ENCODE data around the gene ERGIC3.

ERGIC3 gene

GRCh38 chr20:35560105-35560511, 18.2 kb downstream of the ERGIC3 start:
- TF ChIP-seq CTCF (IDR thresholded peaks at IDR 0.05; ENCODE audit: low read depth, low read length), result no peak
- no peak overlapping the region for H3K4me3 ChIP-seq (replicated peaks in 1 of 2; ENCODE audit: low read depth in 2 of 2, low read length in 2 of 2)

GRCh38 chr20:35560541-35560940, 18.7 kb downstream of the ERGIC3 start:
- no peak for DNase-seq (ENCODE audit: low read depth in 2 of 2)
- H3K4me3 ChIP-seq (replicated peaks in 1 of 2; ENCODE audit: low read depth in 2 of 2, low read length in 2 of 2), result no peak overlapping the region
- TF ChIP-seq CTCF (IDR thresholded peaks at IDR 0.05; ENCODE audit: low read depth, low read length), result no peak

More at GRCh38 chr20:35560105-35560511, 18.2 kb downstream of the ERGIC3 start:
- DNase-seq (ENCODE audit: low read depth in 2 of 2), result no peak

- TF ChIP-seq CTCF (IDR thresholded peaks at IDR 0.05; ENCODE audit: low read depth, low read length), result peak; percentile 10
- peak; percentile 39 to 55 for DNase-seq (ENCODE audit: low read depth in 2 of 2)
- no peak overlapping the region for H3K4me3 ChIP-seq (replicated peaks in 1 of 2; ENCODE audit: low read depth in 2 of 2, low read length in 2 of 2)
These were observed 19.4 kb downstream of the ERGIC3 start for GRCh38 chr20:35561268-35561667.

- H3K4me3 ChIP-seq (replicated peaks in 1 of 2; ENCODE audit: low read depth in 2 of 2, low read length in 2 of 2), result no peak overlapping the region
- no peak for TF ChIP-seq CTCF (IDR thresholded peaks at IDR 0.05; ENCODE audit: low read depth, low read length)
- DNase-seq (ENCODE audit: low read depth in 2 of 2), result no peak
These were observed 19.8 kb downstream of the ERGIC3 start for GRCh38 chr20:35561671-35562070.

- DNase-seq (ENCODE audit: low read depth in 2 of 2), result no peak
- TF ChIP-seq CTCF (IDR thresholded peaks at IDR 0.05; ENCODE audit: low read depth, low read length), result no peak
- no peak overlapping the region for H3K4me3 ChIP-seq (replicated peaks in 1 of 2; ENCODE audit: low read depth in 2 of 2, low read length in 2 of 2)
These were observed 20.7 kb downstream of the ERGIC3 start for GRCh38 chr20:35562541-35563110.

- DNase-seq (ENCODE audit: low read depth in 2 of 2), result no peak
- no peak overlapping the region for H3K4me3 ChIP-seq (replicated peaks in 1 of 2; ENCODE audit: low read depth in 2 of 2, low read length in 2 of 2)
- no peak for TF ChIP-seq CTCF (IDR thresholded peaks at IDR 0.05; ENCODE audit: low read depth, low read length)
These were observed 22.0 kb downstream of the ERGIC3 start for GRCh38 chr20:35563834-35564233.

- no peak overlapping the region for H3K4me3 ChIP-seq (replicated peaks in 1 of 2; ENCODE audit: low read depth in 2 of 2, low read length in 2 of 2)
- DNase-seq (ENCODE audit: low read depth in 2 of 2), result no peak
- no peak for TF ChIP-seq CTCF (IDR thresholded peaks at IDR 0.05; ENCODE audit: low read depth, low read length)
These were observed 23.0 kb downstream of the ERGIC3 start for GRCh38 chr20:35564905-35565304.
